ENCODE measurements around the gene FNDC3B.

DNA sequence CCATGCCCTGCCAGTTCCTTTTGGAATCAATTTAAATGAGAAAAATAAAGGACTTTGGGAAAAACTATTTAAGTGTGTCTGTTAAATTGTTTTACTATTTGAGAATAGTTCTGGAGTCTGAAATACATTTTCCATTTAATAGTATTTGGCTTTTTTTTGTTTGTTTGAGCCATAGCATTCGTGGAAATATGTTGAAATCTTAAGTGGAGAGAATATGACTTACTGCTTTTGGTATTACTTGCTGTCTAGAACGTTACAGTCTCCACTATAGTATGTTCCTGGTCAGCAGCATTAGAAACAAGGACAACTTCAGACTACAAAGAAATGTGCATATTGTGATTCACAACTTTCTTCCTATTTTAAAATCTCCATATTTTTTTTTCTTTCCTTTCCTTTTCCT, 229.5 kb downstream of the FNDC3B start:
- TF ChIP-seq, protein P1, sequence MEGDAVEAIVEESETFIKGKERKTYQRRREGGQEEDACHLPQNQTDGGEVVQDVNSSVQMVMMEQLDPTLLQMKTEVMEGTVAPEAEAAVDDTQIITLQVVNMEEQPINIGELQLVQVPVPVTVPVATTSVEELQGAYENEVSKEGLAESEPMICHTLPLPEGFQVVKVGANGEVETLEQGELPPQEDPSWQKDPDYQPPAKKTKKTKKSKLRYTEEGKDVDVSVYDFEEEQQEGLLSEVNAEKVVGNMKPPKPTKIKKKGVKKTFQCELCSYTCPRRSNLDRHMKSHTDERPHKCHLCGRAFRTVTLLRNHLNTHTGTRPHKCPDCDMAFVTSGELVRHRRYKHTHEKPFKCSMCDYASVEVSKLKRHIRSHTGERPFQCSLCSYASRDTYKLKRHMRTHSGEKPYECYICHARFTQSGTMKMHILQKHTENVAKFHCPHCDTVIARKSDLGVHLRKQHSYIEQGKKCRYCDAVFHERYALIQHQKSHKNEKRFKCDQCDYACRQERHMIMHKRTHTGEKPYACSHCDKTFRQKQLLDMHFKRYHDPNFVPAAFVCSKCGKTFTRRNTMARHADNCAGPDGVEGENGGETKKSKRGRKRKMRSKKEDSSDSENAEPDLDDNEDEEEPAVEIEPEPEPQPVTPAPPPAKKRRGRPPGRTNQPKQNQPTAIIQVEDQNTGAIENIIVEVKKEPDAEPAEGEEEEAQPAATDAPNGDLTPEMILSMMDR (IDR thresholded peaks at IDR 0.05), result no peak
- no peak for TF ChIP-seq EP300 (IDR thresholded peaks at IDR 0.05)

All from suprapubic skin (tissue), 3 donors.